ENCODE measurements around the gene RASSF4.

DNA sequence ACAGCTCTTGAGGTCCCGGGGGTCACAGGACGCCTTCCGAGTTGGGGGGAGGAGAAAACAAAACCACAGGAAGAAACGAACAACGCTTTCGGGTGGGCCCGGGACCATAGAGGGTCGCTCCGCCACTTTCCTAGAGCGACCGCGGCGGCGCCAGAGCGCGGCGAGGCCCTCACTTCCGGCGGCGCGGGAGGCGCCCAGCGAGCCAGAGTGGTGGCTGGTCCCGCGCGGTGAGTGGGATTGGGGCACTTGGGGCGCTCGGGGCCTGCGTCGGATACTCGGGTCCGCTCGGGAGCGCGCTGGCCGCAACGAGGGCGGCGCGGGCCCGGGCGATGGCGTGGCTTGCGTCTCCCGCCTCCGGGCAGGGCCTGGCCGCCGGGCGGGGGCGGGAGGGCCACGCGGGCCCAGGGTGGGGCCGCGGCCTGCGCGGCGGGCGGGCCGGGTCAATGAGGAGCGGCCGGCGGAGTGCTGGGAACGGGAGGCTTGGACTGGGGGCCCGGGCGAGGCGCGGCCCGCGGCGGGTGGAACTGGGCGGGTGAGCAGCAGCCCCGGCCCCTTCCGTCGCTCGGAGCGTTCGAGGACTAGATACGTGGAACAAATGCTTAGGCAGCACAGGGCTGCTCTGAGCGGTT lies 41.3 kb downstream of the RASSF4 start, which contains the start of gene ZNF22:
- TF ChIP-seq, protein P1, sequence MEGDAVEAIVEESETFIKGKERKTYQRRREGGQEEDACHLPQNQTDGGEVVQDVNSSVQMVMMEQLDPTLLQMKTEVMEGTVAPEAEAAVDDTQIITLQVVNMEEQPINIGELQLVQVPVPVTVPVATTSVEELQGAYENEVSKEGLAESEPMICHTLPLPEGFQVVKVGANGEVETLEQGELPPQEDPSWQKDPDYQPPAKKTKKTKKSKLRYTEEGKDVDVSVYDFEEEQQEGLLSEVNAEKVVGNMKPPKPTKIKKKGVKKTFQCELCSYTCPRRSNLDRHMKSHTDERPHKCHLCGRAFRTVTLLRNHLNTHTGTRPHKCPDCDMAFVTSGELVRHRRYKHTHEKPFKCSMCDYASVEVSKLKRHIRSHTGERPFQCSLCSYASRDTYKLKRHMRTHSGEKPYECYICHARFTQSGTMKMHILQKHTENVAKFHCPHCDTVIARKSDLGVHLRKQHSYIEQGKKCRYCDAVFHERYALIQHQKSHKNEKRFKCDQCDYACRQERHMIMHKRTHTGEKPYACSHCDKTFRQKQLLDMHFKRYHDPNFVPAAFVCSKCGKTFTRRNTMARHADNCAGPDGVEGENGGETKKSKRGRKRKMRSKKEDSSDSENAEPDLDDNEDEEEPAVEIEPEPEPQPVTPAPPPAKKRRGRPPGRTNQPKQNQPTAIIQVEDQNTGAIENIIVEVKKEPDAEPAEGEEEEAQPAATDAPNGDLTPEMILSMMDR (IDR thresholded peaks at IDR 0.05): peak in 1 of 3 experiments; percentile 41
- TF ChIP-seq POLR2A (IDR thresholded peaks at IDR 0.05; ENCODE audit: low read depth) (no peak), EP300 (IDR thresholded peaks at IDR 0.05) (no peak)
